OCI-LY7 (cell line): Measurements from ENCODE around the gene GSK3B. TPM values are rescaled to one million over a fixed set of nuclear protein-coding genes. Genes with fewer than 3 reads are reported as not detected.

Source experiments
- BruUV-seq: library from RNA; stranded (reverse); fragments of 400-500 nt; replicated peaks from 2 replicates; lab custom pipeline; 2021; lab: Mats Ljungman, UMichigan
- CTCF ChIA-PET: fragments of 300-600 bp; sonication (Branson Sonifier 250); formaldehyde crosslinking; loops from one replicate; lab custom pipeline; 2022; ENCODE audit warnings: antibody characterized with exemption; ENCODE audit not compliant: unreplicated experiment; lab: Charles Lee
- POLR2A ChIA-PET: fragments of 300-600 bp; sonication (Branson Sonifier 250); formaldehyde crosslinking; loops from one replicate; lab custom pipeline; 2022; ENCODE audit warnings: antibody characterized with exemption; lab: Charles Lee
- DNase-seq: peaks from one replicate; pipeline ENCODE4 v3.0.0-alpha.2; 2015; ENCODE audit warnings: low spot score
- H2AFZ ChIP-seq: fragments of 200-600 bp; sonication (generic), shearing (Covaris generic); 2 replicates; pipeline ENCODE4 v1.6.1; 2014; ENCODE audit warnings: mild to moderate bottlenecking, antibody characterized with exemption, low read length, moderate library complexity
- H3K27ac ChIP-seq: fragments of 200-600 bp; sonication (generic); 2 replicates; pipeline ENCODE4 v1.5.1; 2014; ENCODE audit warnings: mixed run types, low read depth, mild to moderate bottlenecking, moderate library complexity, low read length, inconsistent platforms; ENCODE audit not compliant: poor library complexity, severe bottlenecking
- H3K36me3 ChIP-seq: fragments of 200-600 bp; sonication (generic); 2 replicates; pipeline ENCODE4 v1.6.1; 2014; ENCODE audit warnings: mild to moderate bottlenecking, antibody characterized with exemption, low read length, moderate library complexity, mixed read lengths; ENCODE audit not compliant: insufficient read depth
- H3K4me1 ChIP-seq: fragments of 200-600 bp; sonication (generic); 2 replicates; pipeline ENCODE4 v1.5.1; 2014; ENCODE audit warnings: mild to moderate bottlenecking, low read length; ENCODE audit not compliant: insufficient read depth, poor library complexity, severe bottlenecking
- H3K4me2 ChIP-seq: fragments of 200-600 bp; sonication (generic); 2 replicates; pipeline ENCODE4 v1.6.1; 2014; ENCODE audit warnings: mild to moderate bottlenecking, low read length
- H3K4me3 ChIP-seq: fragments of 200-600 bp; sonication (generic); 2 replicates; pipeline ENCODE4 v1.5.1; 2014; ENCODE audit warnings: mild to moderate bottlenecking, low read depth, low read length; ENCODE audit not compliant: poor library complexity, severe bottlenecking
- H3K79me2 ChIP-seq: fragments of 200-600 bp; sonication (generic); 2 replicates; pipeline ENCODE4 v1.6.1; 2016; ENCODE audit warnings: low read depth, mild to moderate bottlenecking, low read length, moderate library complexity, mixed read lengths; ENCODE audit not compliant: insufficient read depth
- H3K9me2 ChIP-seq: fragments of 200-600 bp; sonication (generic); 2 replicates; pipeline ENCODE4 v1.6.1; 2016; ENCODE audit warnings: mild to moderate bottlenecking, low read length, mixed read lengths; ENCODE audit not compliant: insufficient read depth
- H3K9me3 ChIP-seq: fragments of 200-600 bp; sonication (generic); 2 replicates; pipeline ENCODE4 v1.6.1; 2014; ENCODE audit warnings: mild to moderate bottlenecking, mixed run types, low read length, mixed read lengths
- H4K20me1 ChIP-seq: fragments of 200-600 bp; sonication (generic); 2 replicates; pipeline ENCODE4 v1.6.1; 2014; ENCODE audit warnings: mild to moderate bottlenecking, antibody characterized with exemption, low read length, moderate library complexity, mixed read lengths; ENCODE audit not compliant: insufficient read depth
- CTCF ChIP-seq: fragments of 200-600 bp; sonication (generic); conservative IDR thresholded peaks from 2 replicates; pipeline ENCODE4 v1.5.1; 2014; ENCODE audit warnings: mild to moderate bottlenecking, antibody characterized with exemption, low read length, moderate library complexity, mixed read lengths
- EZH2phosphoT487 ChIP-seq: fragments of 200-600 bp; sonication (generic); IDR thresholded peaks from 2 replicates; pipeline ENCODE4 v1.6.1; 2018; ENCODE audit warnings: low read depth, borderline replicate concordance, mild to moderate bottlenecking, mixed run types, antibody characterized with exemption, low read length, moderate library complexity, mixed read lengths
- intact Hi-C: fragments of 100-400 bp; cut with micrococcal nuclease; formaldehyde crosslinking; loops from one replicate; pipeline ENCODE4 v1.10.0; 2022; ENCODE audit not compliant: unreplicated experiment
- total RNA-seq, 2 experiments: library from RNA; depleted of rRNA in 1 of 2; stranded (reverse); fragments of >200 nt in 1 of 2; shearing (Covaris generic) in 1 of 2; gene quantifications; 2 replicates each; pipeline ENCODE4 v1.2.3, GENCODE V29; 2014 to 2022

GSK3B gene
- total RNA-seq, 2 experiments from 2014 or later = 26.6 to 40.9 TPM

GRCh38 chr3:119902061-119902460 lies 192.2 kb downstream of the GSK3B start:
- H3K4me2 ChIP-seq = no peak overlapping the region
- peaks cover 25% of the 10 kb centered on the region for H3K36me3 ChIP-seq
- no peak overlapping the region for H2AFZ ChIP-seq
- intact Hi-C loops = no loop called here
- no peaks in the 10 kb centered on the region for H3K79me2 ChIP-seq
- H3K27ac ChIP-seq = no peak overlapping the region
- H3K4me3 ChIP-seq = no peak overlapping the region
- no peak for DNase-seq
- no TSS peak for BruUV-seq
- no peaks in the 10 kb centered on the region for H3K4me1 ChIP-seq
- ChIA-PET CTCF (no interaction called here), POLR2A (interaction anchor here (0.9 to 1.0 kb wide), 2 partner anchors 47 to 49 kb away, joined by 3 read pairs; no protein-coding TSS in a partner anchor)
- H3K9me2 ChIP-seq = no peaks in the 10 kb centered on the region
- no peaks in the 10 kb centered on the region for H3K9me3 ChIP-seq
- H4K20me1 ChIP-seq = no peaks in the 10 kb centered on the region
- TF ChIP-seq CTCF (no peak), EZH2phosphoT487 (no peak)

- TF ChIP-seq EZH2phosphoT487 (no peak), CTCF (no peak)
- POLR2A ChIA-PET = interaction anchor here (0.7 to 0.9 kb wide), 3 partner anchors 9 to 147 kb away, joined by 3 read pairs; no protein-coding TSS in a partner anchor
- Histone ChIP-seq H4K20me1 (no peaks in the 10 kb centered on the region), H3K27ac (no peak overlapping the region), H3K4me2 (no peak overlapping the region), H3K4me3 (no peak overlapping the region), H2AFZ (no peak overlapping the region), H3K4me1 (no peaks in the 10 kb centered on the region), H3K9me3 (no peaks in the 10 kb centered on the region), H3K9me2 (no peaks in the 10 kb centered on the region), H3K36me3 (peaks cover 25% of the 10 kb centered on the region), H3K79me2 (no peaks in the 10 kb centered on the region)
- DNase-seq = no peak
- no TSS peak for BruUV-seq
- intact Hi-C loops = no loop called here
- CTCF ChIA-PET = no interaction called here
These were observed 193.1 kb downstream of the GSK3B start for GRCh38 chr3:119901148-119901547.

- no peak for DNase-seq
- no TSS peak for BruUV-seq
- Histone ChIP-seq H3K27ac (no peak overlapping the region), H3K4me3 (no peak overlapping the region), H3K4me1 (no peaks in the 10 kb centered on the region), H3K36me3 (peaks cover 11% of the 10 kb centered on the region), H3K4me2 (no peak overlapping the region), H3K9me2 (no peaks in the 10 kb centered on the region), H3K79me2 (no peaks in the 10 kb centered on the region), H3K9me3 (no peaks in the 10 kb centered on the region), H2AFZ (no peak overlapping the region), H4K20me1 (no peaks in the 10 kb centered on the region)
- ChIA-PET CTCF (no interaction called here), POLR2A (no interaction called here)
- no peak for TF ChIP-seq EZH2phosphoT487
- TF ChIP-seq CTCF = no peak
- intact Hi-C loops = loop anchor here (10.0 kb wide), 1 partner anchor 516 kb away; no protein-coding TSS in a partner anchor
These were observed 195.1 kb downstream of the GSK3B start for GRCh38 chr3:119899192-119899511.
